HEK293T (cell line): ENCODE measurements around the gene VAV2.
A peak's percentile ranks its signal among the peaks of the same experiment; 100 is the strongest.

ENCODE experiments used
- CTCF ChIA-PET: fragments of 350-600 bp; formaldehyde crosslinking; extraction: SDS; loops from one replicate; lab custom pipeline; 2021; ENCODE audit warnings: antibody characterized with exemption, inconsistent platforms; lab: Yijun Ruan, JAX
- POLR2A ChIA-PET: fragments of 350-600 bp; formaldehyde crosslinking; extraction: SDS; loops from one replicate; lab custom pipeline; 2020; ENCODE audit warnings: antibody characterized with exemption, inconsistent platforms; lab: Yijun Ruan, JAX
- DNase-seq: peaks from one replicate; pipeline ENCODE4 v3.0.0; 2012; ENCODE audit warnings: mixed read lengths; ENCODE audit errors: extremely low spot score
- ARNT ChIP-seq: fragments of 450-650 bp; IDR thresholded peaks from 2 replicates; pipeline ENCODE4 v1.6.1; 2017; ENCODE audit warnings: mild to moderate bottlenecking
- BHLHE40 ChIP-seq: fragments of 450-650 bp; IDR thresholded peaks from 2 replicates; pipeline ENCODE4 v1.6.1; 2016; ENCODE audit warnings: mild to moderate bottlenecking, moderate library complexity, borderline replicate concordance
- CTBP1 ChIP-seq: fragments of 450-650 bp; IDR thresholded peaks from 2 replicates; pipeline ENCODE4 v1.6.1; 2016; ENCODE audit warnings: borderline replicate concordance
- ELF4 ChIP-seq: fragments of 450-650 bp; IDR thresholded peaks from 2 replicates; pipeline ENCODE4 v1.6.1; 2017; ENCODE audit warnings: antibody characterized with exemption
- FOXA1 ChIP-seq: fragments of 450-650 bp; IDR thresholded peaks from 2 replicates; pipeline ENCODE4 v1.6.1; 2016; ENCODE audit warnings: mild to moderate bottlenecking
- FOXK2 ChIP-seq: fragments of 450-650 bp; IDR thresholded peaks from 2 replicates; pipeline ENCODE4 v1.6.1; 2016; ENCODE audit warnings: mild to moderate bottlenecking
- FOXM1 ChIP-seq: fragments of 450-650 bp; IDR thresholded peaks from 2 replicates; pipeline ENCODE4 v1.6.1; 2017; ENCODE audit warnings: mild to moderate bottlenecking, borderline replicate concordance
- HDGF ChIP-seq: fragments of 450-650 bp; IDR thresholded peaks from 2 replicates; pipeline ENCODE4 v1.6.1; 2017; ENCODE audit warnings: antibody characterized with exemption, borderline replicate concordance
- L3MBTL2 ChIP-seq: fragments of 450-650 bp; conservative IDR thresholded peaks from 2 replicates; pipeline ENCODE4 v1.6.1; 2016; ENCODE audit warnings: mild to moderate bottlenecking
- LEF1 ChIP-seq: fragments of 450-650 bp; IDR thresholded peaks from 2 replicates; pipeline ENCODE4 v1.6.1; 2017; ENCODE audit warnings: mild to moderate bottlenecking, borderline replicate concordance
- NFRKB ChIP-seq: fragments of 450-650 bp; IDR thresholded peaks from 2 replicates; pipeline ENCODE4 v1.6.1; 2016; ENCODE audit warnings: mild to moderate bottlenecking, moderate library complexity
- SP1 ChIP-seq: fragments of 450-650 bp; IDR thresholded peaks from 2 replicates; pipeline ENCODE4 v1.6.1; 2017
- SUZ12 ChIP-seq: fragments of 450-650 bp; IDR thresholded peaks from 2 replicates; pipeline ENCODE4 v1.6.1; 2016; ENCODE audit warnings: mild to moderate bottlenecking
- TARDBP ChIP-seq: fragments of 450-650 bp; IDR thresholded peaks from 2 replicates; pipeline ENCODE4 v1.6.1; 2016
- ZNF384 ChIP-seq: fragments of 450-650 bp; IDR thresholded peaks from 2 replicates; pipeline ENCODE4 v1.6.1; 2016
- TF ChIP-seq, protein P1 (sequence below): fragments of 450-650 bp; IDR thresholded peaks from 2 replicates; pipeline ENCODE4 v1.6.1; 2016

The VAV2 gene

DNA sequence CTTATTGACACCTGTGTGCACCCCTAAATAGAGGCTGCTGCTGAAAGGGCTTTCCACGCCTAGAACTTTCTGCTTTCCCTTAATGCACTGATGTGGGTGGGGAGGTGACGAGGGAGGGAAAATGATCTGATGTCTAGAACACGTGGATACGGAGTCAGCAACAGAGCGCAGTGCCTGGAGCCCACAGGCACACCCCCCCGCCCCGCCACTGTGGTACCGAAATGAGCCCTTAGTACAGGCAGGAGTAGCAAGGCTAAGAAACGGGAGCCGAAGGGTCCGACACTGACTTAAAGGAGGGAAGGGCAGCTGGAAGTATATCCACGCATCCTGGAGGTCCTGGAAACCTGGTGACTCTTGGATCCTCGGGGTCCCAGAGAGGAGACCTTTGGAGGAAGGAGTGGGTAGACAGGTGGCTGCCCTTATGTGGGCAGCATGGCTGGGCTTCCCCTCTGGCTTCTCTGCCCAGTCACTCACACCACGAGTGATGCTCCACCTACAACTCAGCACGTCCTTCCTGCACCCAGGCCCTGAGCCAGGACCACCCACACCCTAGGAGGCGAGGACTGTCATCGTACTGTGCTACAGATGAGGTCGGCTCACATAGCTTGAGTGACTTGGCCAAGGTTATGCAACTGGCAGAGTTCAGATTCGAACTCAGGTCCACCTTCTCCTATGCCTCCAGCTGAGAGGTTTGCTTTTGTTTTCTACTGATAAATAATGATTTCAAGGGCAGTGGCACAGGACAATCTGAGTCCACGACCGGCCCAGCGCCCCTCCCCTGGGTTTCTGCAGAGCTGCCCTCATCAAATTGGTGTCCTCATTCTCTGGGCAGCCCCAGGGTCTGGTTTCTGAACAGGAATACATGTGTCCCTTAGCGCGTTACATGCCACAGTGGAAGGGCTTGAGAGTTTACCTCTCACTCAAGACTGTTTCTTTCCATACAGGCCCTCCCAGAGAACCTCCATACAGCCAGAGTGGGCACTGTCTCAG, 4.7 kb upstream of the VAV2 start:
- DNase-seq, result no peak
- POLR2A ChIA-PET, result no interaction called here
- CTCF ChIA-PET, result no interaction called here
- TF ChIP-seq FOXK2, result no peak
- no peak for TF ChIP-seq L3MBTL2
- TF ChIP-seq FOXM1, result no peak
- TF ChIP-seq HDGF, result no peak
- TF ChIP-seq NFRKB, result no peak
- TF ChIP-seq, protein P1, sequence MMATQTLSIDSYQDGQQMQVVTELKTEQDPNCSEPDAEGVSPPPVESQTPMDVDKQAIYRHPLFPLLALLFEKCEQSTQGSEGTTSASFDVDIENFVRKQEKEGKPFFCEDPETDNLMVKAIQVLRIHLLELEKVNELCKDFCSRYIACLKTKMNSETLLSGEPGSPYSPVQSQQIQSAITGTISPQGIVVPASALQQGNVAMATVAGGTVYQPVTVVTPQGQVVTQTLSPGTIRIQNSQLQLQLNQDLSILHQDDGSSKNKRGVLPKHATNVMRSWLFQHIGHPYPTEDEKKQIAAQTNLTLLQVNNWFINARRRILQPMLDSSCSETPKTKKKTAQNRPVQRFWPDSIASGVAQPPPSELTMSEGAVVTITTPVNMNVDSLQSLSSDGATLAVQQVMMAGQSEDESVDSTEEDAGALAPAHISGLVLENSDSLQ, result no peak
- no peak for TF ChIP-seq SUZ12
- TF ChIP-seq FOXA1, result no peak
- no peak for TF ChIP-seq BHLHE40
- no peak for TF ChIP-seq ZNF384
- TF ChIP-seq LEF1, result no peak
- TF ChIP-seq ELF4, result no peak
- TF ChIP-seq ARNT, result no peak
- no peak for TF ChIP-seq TARDBP
- TF ChIP-seq CTBP1, result no peak
- no peak for TF ChIP-seq SP1

DNA sequence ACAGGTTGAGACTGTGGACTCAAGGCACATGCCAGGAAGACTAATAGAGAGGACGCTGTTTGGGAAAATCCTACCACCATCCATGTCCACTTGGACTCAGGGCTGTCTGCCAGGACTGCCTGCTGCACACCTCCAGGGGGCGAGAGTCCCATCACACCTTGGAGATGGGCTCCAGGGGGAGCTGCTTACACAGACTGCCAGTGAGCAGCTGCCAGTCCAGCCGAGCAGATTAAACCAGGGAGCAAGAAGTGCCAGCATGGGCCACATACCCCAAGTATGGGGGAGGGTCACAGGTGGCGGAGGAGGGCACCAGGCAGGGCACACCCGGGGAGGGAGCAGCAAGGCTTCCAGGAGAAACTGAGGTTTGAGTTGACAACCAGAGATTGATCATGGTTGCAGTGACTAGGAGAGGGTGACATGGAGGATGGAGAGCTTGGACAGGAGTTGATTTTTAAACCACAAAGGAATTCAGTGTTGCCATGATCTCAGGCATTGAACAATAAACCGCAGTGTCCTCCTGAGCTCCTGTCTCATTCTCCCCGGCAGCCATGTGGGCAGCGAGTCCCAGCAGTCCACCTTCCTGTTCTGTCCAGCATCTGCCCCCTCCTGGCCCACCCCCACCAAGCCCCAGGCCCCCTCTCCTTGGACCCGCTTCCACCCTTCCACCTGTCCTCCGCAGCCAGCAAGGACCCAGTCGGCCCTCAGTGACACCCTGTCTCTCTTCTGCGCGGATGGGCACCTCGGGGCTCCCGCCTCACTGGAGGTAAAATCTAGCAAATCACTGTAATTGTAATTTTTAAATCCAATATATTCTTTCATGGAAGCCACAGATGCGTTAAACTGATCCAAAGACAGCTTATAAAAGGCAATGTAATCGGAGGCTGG, 3.1 kb upstream of the VAV2 start:
- TF ChIP-seq LEF1, result no peak
- TF ChIP-seq CTBP1, result no peak
- no peak for TF ChIP-seq FOXM1
- TF ChIP-seq NFRKB, result no peak
- no peak for TF ChIP-seq SP1
- TF ChIP-seq FOXA1, result no peak
- TF ChIP-seq SUZ12, result no peak
- no peak for TF ChIP-seq TARDBP
- no peak for TF ChIP-seq ELF4
- TF ChIP-seq ZNF384, result no peak
- TF ChIP-seq L3MBTL2, result no peak
- no peak for TF ChIP-seq BHLHE40
- TF ChIP-seq ARNT, result no peak
- POLR2A ChIA-PET, result interaction anchor here (1.1 kb wide), 1 partner anchor 213 kb away, joined by 3 read pairs; no protein-coding TSS in a partner anchor
- CTCF ChIA-PET, result interaction anchor here (1.0 to 3.3 kb wide), 4 partner anchors 10 to 213 kb away, joined by 3 to 23 read pairs (median 6); no protein-coding TSS in a partner anchor
- peak; percentile 41 for DNase-seq

DNA sequence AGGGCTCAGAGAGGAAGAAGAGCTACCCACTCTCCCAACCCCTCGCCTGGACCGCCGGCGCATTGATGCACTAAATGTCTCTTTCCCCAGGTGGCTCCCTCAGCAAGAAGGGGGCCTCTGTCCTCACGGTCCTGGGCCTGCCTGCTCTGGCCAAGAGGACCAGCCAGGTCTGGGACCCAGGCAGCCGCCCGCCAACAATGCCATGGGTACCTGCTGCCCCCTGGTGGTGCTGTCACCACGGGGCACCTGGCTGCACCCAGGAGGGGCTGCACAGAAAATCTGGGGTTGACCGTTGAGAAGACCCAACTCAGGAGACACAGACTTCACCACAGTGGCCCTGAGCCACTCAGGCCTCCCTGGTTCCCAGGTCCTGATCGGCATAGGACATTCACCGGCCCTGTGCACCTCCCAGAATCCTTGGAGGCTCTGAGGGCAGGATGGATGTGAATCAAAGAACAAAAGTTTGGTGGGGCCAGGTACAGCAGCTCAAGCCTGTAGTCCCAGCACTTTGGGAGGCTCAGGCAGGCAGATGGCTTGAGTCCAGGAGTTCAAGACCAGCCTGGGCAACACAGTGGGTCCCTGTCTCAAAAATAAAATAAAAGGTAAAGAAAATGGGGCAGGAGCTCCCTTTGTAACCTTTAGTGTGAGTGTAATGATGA, 2.4 kb upstream of the VAV2 start:
- ChIA-PET POLR2A (interaction anchor here (1.1 to 1.3 kb wide), 2 partner anchors 11 to 212 kb away, joined by 3 read pairs; no protein-coding TSS in a partner anchor), CTCF (interaction anchor here (1.0 to 3.3 kb wide), 8 partner anchors 10 to 268 kb away, joined by 3 to 23 read pairs (median 6); partner anchors contain the start of gene BRD3OS)
- TF ChIP-seq FOXA1 (no peak), TARDBP (no peak), FOXK2 (no peak), CTBP1 (no peak), SP1 (no peak), BHLHE40 (no peak), HDGF (no peak), SUZ12 (no peak), NFRKB (no peak), ARNT (no peak), ZNF384 (no peak), L3MBTL2 (no peak), ELF4 (no peak), LEF1 (no peak), FOXM1 (no peak)
- TF ChIP-seq, protein P1, result no peak
- DNase-seq, result peak; percentile 86

DNA sequence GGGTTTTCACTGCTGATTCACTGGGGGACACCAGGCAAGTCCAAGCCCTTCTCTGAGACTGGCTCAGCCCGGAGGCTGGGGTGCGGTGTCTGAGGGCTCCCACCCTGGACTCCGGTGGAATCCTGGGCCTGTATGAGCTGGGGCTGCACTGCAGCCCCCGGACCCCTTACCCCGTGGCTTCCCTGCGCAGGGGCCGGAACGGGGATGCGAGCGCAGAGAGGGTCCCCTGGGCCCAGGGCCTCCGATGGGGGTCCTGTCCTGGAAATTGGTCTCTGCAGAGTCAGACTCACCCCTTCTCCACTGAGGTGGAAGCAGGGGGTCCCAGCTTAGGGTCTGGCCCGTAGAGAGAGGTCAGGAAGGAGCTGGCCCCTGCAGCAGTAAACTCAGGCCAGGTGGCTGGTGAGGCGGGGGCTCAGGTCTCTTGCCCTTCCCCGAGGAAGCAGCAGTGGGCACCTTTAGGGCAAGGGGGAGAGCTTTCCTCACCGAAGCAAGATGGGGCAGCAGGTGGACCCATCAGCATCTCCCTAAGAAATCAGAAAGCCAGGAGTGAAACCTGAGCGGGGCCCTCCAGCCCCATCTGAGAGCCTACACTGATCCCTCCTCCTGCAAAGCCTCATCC, 1.6 kb upstream of the VAV2 start:
- no peak for TF ChIP-seq LEF1
- no peak for TF ChIP-seq FOXK2
- no peak for TF ChIP-seq BHLHE40
- no peak for TF ChIP-seq CTBP1
- TF ChIP-seq ZNF384, result no peak
- TF ChIP-seq SUZ12, result no peak
- TF ChIP-seq TARDBP, result no peak
- TF ChIP-seq, protein P1, result no peak
- no peak for TF ChIP-seq ELF4
- no peak for TF ChIP-seq FOXA1
- TF ChIP-seq NFRKB, result no peak
- TF ChIP-seq ARNT, result no peak
- TF ChIP-seq HDGF, result no peak
- no peak for TF ChIP-seq L3MBTL2
- no peak for TF ChIP-seq FOXM1
- TF ChIP-seq SP1, result no peak
- no peak for DNase-seq
- POLR2A ChIA-PET, result interaction anchor here (1.2 to 1.3 kb wide), 3 partner anchors 12 to 211 kb away, joined by 3 read pairs; no protein-coding TSS in a partner anchor

More for the DNA sequence above, 1.6 kb upstream of the VAV2 start:
- CTCF ChIA-PET, result interaction anchor here (0.6 to 3.3 kb wide), 9 partner anchors 31 to 505 kb away, joined by 3 to 23 read pairs (median 4); partner anchors contain the start of gene BRD3OS
